Ovary (tissue), 3 donors: ENCODE results near the gene BIRC3.
"Not testable (repeated sequence)": the region's sequence is repeated elsewhere in the genome, so short reads cannot be mapped to it uniquely, and the experiment has no call there.

ENCODE experiments used
- EP300 ChIP-seq: sonication (generic); formaldehyde crosslinking; IDR thresholded peaks from one replicate; pipeline ENCODE4 v1.6.1; 2017; ENCODE audit warnings: antibody characterized with exemption
- POLR2A ChIP-seq: fragments of 450-650 bp; IDR thresholded peaks from one replicate; pipeline ENCODE4 v1.6.1; 2017; ENCODE audit warnings: antibody characterized with exemption, mild to moderate bottlenecking, moderate library complexity
- TF ChIP-seq, protein P1 (sequence below), 3 donors: fragments of 450-650 bp in 2 of 3; fragments of 200-600 bp in 1 of 3; IDR thresholded peaks; one replicate each; pipeline versions ENCODE4 v1.5.1 to v1.8.0; 2016 to 2022; ENCODE audit warnings: antibody characterized with exemption in 3 of 3, mild to moderate bottlenecking in 1 of 3
- donor health status: DM: no; HTN: no; CAD: no.

DNA sequence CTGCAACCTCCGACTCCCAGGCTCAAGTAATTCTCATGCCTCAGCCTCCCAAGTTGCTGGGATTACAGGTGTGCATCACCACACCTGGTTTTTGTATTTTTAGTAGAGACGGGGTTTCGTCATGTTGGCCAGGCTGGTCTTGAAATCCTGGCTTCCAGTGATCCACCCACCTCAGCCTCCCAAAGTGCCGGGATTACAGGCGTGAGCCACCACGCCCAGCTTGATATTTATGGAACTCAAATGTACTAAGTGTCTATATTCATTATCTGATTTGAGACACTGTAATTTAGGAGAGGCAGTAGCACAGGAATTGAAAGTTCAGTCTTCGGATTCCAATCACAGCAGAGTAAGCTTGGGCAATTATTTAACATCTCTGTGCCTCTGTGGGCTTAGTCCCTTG, 24.0 kb downstream of the BIRC3 start:
- TF ChIP-seq, protein P1, sequence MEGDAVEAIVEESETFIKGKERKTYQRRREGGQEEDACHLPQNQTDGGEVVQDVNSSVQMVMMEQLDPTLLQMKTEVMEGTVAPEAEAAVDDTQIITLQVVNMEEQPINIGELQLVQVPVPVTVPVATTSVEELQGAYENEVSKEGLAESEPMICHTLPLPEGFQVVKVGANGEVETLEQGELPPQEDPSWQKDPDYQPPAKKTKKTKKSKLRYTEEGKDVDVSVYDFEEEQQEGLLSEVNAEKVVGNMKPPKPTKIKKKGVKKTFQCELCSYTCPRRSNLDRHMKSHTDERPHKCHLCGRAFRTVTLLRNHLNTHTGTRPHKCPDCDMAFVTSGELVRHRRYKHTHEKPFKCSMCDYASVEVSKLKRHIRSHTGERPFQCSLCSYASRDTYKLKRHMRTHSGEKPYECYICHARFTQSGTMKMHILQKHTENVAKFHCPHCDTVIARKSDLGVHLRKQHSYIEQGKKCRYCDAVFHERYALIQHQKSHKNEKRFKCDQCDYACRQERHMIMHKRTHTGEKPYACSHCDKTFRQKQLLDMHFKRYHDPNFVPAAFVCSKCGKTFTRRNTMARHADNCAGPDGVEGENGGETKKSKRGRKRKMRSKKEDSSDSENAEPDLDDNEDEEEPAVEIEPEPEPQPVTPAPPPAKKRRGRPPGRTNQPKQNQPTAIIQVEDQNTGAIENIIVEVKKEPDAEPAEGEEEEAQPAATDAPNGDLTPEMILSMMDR (IDR thresholded peaks at IDR 0.05): not testable (repeated sequence)
- TF ChIP-seq POLR2A, EP300: not testable (repeated sequence)
